ENCODE data around the gene DENND1A.
A peak's percentile ranks its signal among the peaks of the same experiment; 100 is the strongest.
"Not testable (repeated sequence)": the region's sequence is repeated elsewhere in the genome, so short reads cannot be mapped to it uniquely, and the experiment has no call there.

The DENND1A gene

GRCh38 chr9:123828449-123828848, 101.5 kb downstream of the DENND1A start:
- DNase-seq (ENCODE audit: low read depth), result no peak
- in situ Hi-C loops (cut with HindIII; ENCODE audit: low sequenced_read_pairs), result no loop called here
- H3K4me3 ChIP-seq (ENCODE audit: low read depth, low read length), result no peak overlapping the region
- no peak for TF ChIP-seq CTCF (IDR thresholded peaks at IDR 0.05; ENCODE audit: low read depth, low read length, missing control alignments)

- peak; percentile 13 for DNase-seq (ENCODE audit: low read depth)
- peak; percentile 35 for TF ChIP-seq CTCF (IDR thresholded peaks at IDR 0.05; ENCODE audit: low read depth, low read length, missing control alignments)
- in situ Hi-C loops (cut with HindIII; ENCODE audit: low sequenced_read_pairs), result no loop called here
- no peak overlapping the region for H3K4me3 ChIP-seq (ENCODE audit: low read depth, low read length)
These were observed 104.4 kb downstream of the DENND1A start for GRCh38 chr9:123825342-123826060.

GRCh38 chr9:123823194-123823947, 106.6 kb downstream of the DENND1A start:
- in situ Hi-C loops (cut with HindIII; ENCODE audit: low sequenced_read_pairs), result no loop called here
- no peak for TF ChIP-seq CTCF (IDR thresholded peaks at IDR 0.05; ENCODE audit: low read depth, low read length, missing control alignments)
- no peak overlapping the region for H3K4me3 ChIP-seq (ENCODE audit: low read depth, low read length)
- DNase-seq (ENCODE audit: low read depth), result no peak

- DNase-seq (ENCODE audit: low read depth), result no peak
- TF ChIP-seq CTCF (IDR thresholded peaks at IDR 0.05; ENCODE audit: low read depth, low read length, missing control alignments), result no peak
- in situ Hi-C loops (cut with HindIII; ENCODE audit: low sequenced_read_pairs), result no loop called here
These were observed 108.3 kb downstream of the DENND1A start for GRCh38 chr9:123821619-123822018.

GRCh38 chr9:123820139-123820538, 109.8 kb downstream of the DENND1A start:
- no peak for DNase-seq (ENCODE audit: low read depth)
- no peak for TF ChIP-seq CTCF (IDR thresholded peaks at IDR 0.05; ENCODE audit: low read depth, low read length, missing control alignments)
- in situ Hi-C loops (cut with HindIII; ENCODE audit: low sequenced_read_pairs), result no loop called here
- no peak overlapping the region for H3K4me3 ChIP-seq (ENCODE audit: low read depth, low read length)

More at GRCh38 chr9:123821619-123822018, 108.3 kb downstream of the DENND1A start:
- no peak overlapping the region for H3K4me3 ChIP-seq (ENCODE audit: low read depth, low read length)

- in situ Hi-C loops (cut with HindIII; ENCODE audit: low sequenced_read_pairs), result no loop called here
- TF ChIP-seq CTCF (IDR thresholded peaks at IDR 0.05; ENCODE audit: low read depth, low read length, missing control alignments), result no peak
- H3K4me3 ChIP-seq (ENCODE audit: low read depth, low read length), result no peak overlapping the region
- no peak for DNase-seq (ENCODE audit: low read depth)
These were observed 113.0 kb downstream of the DENND1A start for GRCh38 chr9:123816817-123817472.

- in situ Hi-C loops (cut with HindIII; ENCODE audit: low sequenced_read_pairs); DNase-seq (ENCODE audit: low read depth); H3K4me3 ChIP-seq (ENCODE audit: low read depth, low read length): not testable (repeated sequence)
These were observed 114.1 kb downstream of the DENND1A start for GRCh38 chr9:123815856-123816255.
